Activated gamma-delta T cell (primary cell): ENCODE data around the gene RAC2.
"Not testable (repeated sequence)": the region's sequence is repeated elsewhere in the genome, so short reads cannot be mapped to it uniquely, and the experiment has no call there.

ENCODE experiments used
- DNase-seq: peaks from one replicate; lab custom pipeline; 2025; lab: John Stamatoyannopoulos, UW

The RAC2 gene

GRCh38 chr22:37255558-37256006, 11.5 kb upstream of the RAC2 start:
- DNase-seq = no peak

GRCh38 chr22:37254867-37255233, 10.8 kb upstream of the RAC2 start:
- no peak for DNase-seq

GRCh38 chr22:37254209-37254866, 10.3 kb upstream of the RAC2 start:
- no peak for DNase-seq

DNA sequence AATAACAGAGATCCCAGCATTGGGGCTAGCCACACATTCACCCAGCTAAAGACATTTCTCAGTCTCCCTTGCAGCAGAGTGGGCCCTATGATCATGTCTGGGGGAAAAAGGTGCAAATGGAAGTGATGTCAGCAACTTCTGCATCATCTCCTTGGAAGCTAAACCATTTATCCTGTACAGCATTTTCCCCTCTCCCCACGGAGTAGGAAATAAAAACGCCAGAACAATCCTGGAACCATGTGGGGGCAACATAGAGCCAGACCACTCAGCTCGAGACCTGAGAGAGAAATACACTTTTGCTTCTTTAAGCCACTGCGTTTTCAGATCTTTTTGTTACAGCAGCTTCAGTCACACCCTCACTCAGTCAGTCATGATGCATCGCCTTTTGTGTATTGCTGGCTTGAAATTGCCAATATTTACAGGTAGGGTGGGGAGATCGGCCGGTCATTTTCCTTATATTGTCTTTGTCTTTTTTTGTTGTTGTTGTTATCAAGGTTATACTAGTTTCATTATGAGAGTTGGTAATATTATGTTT, 9.1 kb upstream of the RAC2 start:
- DNase-seq = no peak

DNA sequence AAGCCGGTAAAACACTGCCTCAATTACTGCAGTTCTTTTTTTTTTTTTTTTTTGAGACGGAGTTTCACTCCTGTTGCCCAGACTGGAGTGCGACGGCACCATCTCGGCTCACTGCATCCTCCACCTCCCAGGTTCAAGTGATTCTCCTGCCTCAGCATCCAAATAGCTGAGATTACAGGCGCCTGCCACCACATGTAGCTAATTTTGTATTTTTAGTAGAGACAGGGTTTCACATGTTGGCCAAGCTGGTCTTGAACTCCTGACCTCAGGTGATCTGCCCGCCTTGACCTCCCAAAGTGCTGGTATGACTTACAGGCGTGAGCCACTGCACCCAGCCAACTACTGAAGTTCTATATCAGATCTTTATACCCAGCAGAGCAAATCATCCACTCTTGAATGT, 7.8 kb upstream of the RAC2 start:
- not testable (repeated sequence) for DNase-seq

DNA sequence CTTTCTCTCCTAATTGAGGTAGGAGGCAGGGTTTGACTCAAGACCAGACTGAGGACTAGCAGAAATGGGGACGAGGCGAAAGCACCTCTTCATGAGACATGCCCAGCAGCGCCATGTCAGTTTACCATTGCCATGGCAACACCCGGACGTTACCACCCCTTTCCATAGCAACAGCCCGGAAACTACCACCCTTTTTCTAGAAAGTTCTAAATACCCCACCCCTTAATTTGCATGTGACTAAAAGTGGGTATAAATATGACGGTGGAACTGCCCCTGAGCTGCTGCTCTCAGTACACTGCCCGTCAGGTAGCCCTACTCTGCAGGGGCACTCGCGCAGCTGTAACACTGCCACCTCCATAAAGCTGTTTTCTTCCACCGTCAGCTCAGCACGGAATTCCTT, 5.9 kb upstream of the RAC2 start:
- no peak for DNase-seq

- DNase-seq = no peak
These were observed 4.2 kb upstream of the RAC2 start for GRCh38 chr22:37248251-37248650.

- no peak for DNase-seq
These were observed 1.7 kb upstream of the RAC2 start for GRCh38 chr22:37245740-37246139.

- no peak for DNase-seq
These were observed 1.1 kb upstream of the RAC2 start for GRCh38 chr22:37244922-37245722.

GRCh38 chr22:37243402-37244113, 511 bp downstream of the RAC2 start:
- DNase-seq = no peak

DNA sequence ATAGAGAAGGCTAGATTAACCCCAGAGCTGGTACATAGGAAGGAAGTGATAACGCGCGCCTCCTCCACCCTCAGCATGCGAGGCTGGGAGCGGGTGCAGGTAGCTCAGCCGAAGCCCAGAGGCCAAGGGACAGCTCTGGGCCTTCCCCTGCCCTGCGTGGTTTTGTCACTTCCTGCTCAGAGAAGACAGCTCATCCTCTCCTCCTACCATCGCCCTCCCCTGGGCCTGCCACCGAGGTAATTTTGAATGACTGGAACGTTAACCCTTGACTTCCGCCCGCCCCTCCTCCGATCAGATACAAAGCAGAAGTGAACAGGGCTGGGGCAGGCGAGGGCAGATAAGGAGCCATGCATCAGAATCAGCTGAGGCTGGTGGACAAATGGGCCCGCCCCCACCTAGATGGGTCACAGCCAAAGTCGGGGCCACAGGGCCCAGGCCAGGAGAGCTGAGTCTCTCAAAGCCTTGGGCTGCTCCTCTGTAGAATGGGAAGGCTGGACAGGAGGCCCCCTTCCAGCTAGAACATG, 1.6 kb downstream of the RAC2 start:
- peak; percentile 53 for DNase-seq

- no peak for DNase-seq
These were observed 2.5 kb downstream of the RAC2 start for GRCh38 chr22:37241351-37242142.

GRCh38 chr22:37240941-37241320, 3.1 kb downstream of the RAC2 start:
- DNase-seq = no peak

GRCh38 chr22:37240240-37240940, 3.7 kb downstream of the RAC2 start:
- DNase-seq = no peak

GRCh38 chr22:37239336-37240239, 4.5 kb downstream of the RAC2 start:
- no peak for DNase-seq

- no peak for DNase-seq
These were observed 6.4 kb downstream of the RAC2 start for GRCh38 chr22:37237371-37238268.

GRCh38 chr22:37235897-37236607, 8.0 kb downstream of the RAC2 start:
- DNase-seq = no peak
